Endodermal cell (in vitro differentiated cells): ENCODE data around the gene ATP6V0B. TPM values are rescaled to one million over a fixed set of nuclear protein-coding genes. Genes with fewer than 3 reads are reported as not detected.

Experiments
- DNase-seq: peaks from one replicate; pipeline ENCODE4 v3.0.0-alpha.2; 2017
- H3K27ac ChIP-seq: 2 replicates; pipeline ENCODE4 v1.5.1; 2013; ENCODE audit warnings: mild to moderate bottlenecking, low read depth, low read length, moderate library complexity
- H3K27me3 ChIP-seq: 2 replicates; pipeline ENCODE4 v1.6.1; 2013; ENCODE audit warnings: mild to moderate bottlenecking, low read length, moderate library complexity; ENCODE audit not compliant: insufficient read depth, control insufficient read depth, poor library complexity, severe bottlenecking
- H3K36me3 ChIP-seq: 2 replicates; pipeline ENCODE4 v1.7.0; 2013; ENCODE audit warnings: mild to moderate bottlenecking, low read length, moderate library complexity; ENCODE audit not compliant: control insufficient read depth, insufficient read depth
- H3K4me1 ChIP-seq: one replicate; pipeline ENCODE4 v1.7.0; 2013; ENCODE audit warnings: low read length; ENCODE audit not compliant: control insufficient read depth, insufficient read depth
- H3K4me3 ChIP-seq: 2 replicates; pipeline ENCODE4 v1.5.1; 2013; ENCODE audit warnings: mild to moderate bottlenecking, low read length, moderate library complexity
- H3K9ac ChIP-seq: 2 replicates; pipeline ENCODE4 v1.6.1; 2013; ENCODE audit warnings: mild to moderate bottlenecking, low read length, moderate library complexity; ENCODE audit not compliant: poor library complexity, severe bottlenecking; ENCODE audit errors: extremely low read depth
- H3K9me3 ChIP-seq: 2 replicates; pipeline ENCODE4 v1.6.1; 2013; ENCODE audit warnings: mild to moderate bottlenecking, low read length, moderate library complexity; ENCODE audit not compliant: control insufficient read depth
- H3K27ac Mint-ChIP-seq: 2 replicates; pipeline ENCODE4 v1.8.0; 2020; ENCODE audit warnings: mixed read lengths
- H3K27me3 Mint-ChIP-seq: 2 replicates; pipeline ENCODE4 v1.8.0; 2021; ENCODE audit warnings: mild to moderate bottlenecking, mixed read lengths; ENCODE audit not compliant: insufficient read depth
- H3K36me3 Mint-ChIP-seq: 2 replicates; pipeline ENCODE4 v1.8.0; 2020; ENCODE audit warnings: low read depth, mixed read lengths
- H3K4me1 Mint-ChIP-seq: 2 replicates; pipeline ENCODE4 v1.8.0; 2020; ENCODE audit warnings: mixed read lengths
- H3K4me3 Mint-ChIP-seq: 2 replicates; pipeline ENCODE4 v1.8.0; 2020; ENCODE audit warnings: mild to moderate bottlenecking, moderate library complexity, mixed read lengths
- H3K9me3 Mint-ChIP-seq: 2 replicates; pipeline ENCODE4 v1.8.0; 2020; ENCODE audit warnings: mild to moderate bottlenecking, mixed read lengths
- WGBS, 2 experiments: methylation state at CpG; one replicate each; pipeline versions ENCODE4 v1.1.5 to v1.1.7; 2013; ENCODE audit warnings: missing lambda C conversion rate in 2 of 2, mixed read lengths in 1 of 2; ENCODE audit not compliant: insufficient coverage in 1 of 2, insufficient read length in 1 of 2; 5-methylcytosine and 5-hydroxymethylcytosine counted together
- total RNA-seq, 2 donors: library from RNA; stranded (reverse); fragmentation: NEBNext Ultra II Directional in 1 of 2; extraction: Animal tissue kit (Norgen Biotek cat#: 25700) in 1 of 2; gene quantifications; 2 replicates in 1 of 2; 3 replicates in 1 of 2; pipeline ENCODE4 v1.2.1, GENCODE V29; 2021
- TF ChIP-seq, protein P1 (sequence below): fragments of 200-600 bp; sonication (generic); conservative IDR thresholded peaks from 2 replicates; pipeline ENCODE4 v1.5.0; 2021; ENCODE audit warnings: antibody characterized with exemption, mild to moderate bottlenecking

ATP6V0B gene
- total RNA-seq, 2 donors from 2014 or later = 108 to 116 TPM

DNA sequence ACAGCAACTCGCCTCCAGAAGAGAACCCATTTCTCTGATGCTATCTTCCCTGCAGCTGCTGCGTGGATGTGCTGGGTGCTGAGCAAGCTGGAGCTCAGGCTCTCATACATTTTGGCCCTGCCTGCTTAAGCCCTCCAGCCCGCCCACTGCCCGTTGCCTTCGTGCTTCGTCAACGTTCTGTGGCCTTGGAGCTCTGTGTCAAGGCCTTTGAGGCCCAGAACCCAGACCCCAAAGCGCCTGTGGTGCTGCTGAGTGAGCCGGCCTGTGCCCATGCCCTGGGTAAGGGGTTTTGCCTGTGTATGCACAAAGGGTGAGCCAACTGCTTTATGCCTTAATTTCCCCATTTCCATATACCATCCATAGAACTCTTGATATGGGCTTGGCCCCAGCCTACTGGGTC, 3.8 kb upstream of the ATP6V0B start:
- H3K36me3 Mint-ChIP-seq = peaks cover 17% of the 10 kb centered on the region
- Histone ChIP-seq H3K9ac (no peak overlapping the region), H3K4me3 (peak overlapping the region; percentile 93), H3K4me1 (peaks cover 3% of the 10 kb centered on the region), H3K9me3 (no peaks in the 10 kb centered on the region), H3K27ac (no peak overlapping the region), H3K36me3 (peaks cover 19% of the 10 kb centered on the region), H3K27me3 (no peaks in the 10 kb centered on the region)
- H3K9me3 Mint-ChIP-seq = no peaks in the 10 kb centered on the region
- no peak for DNase-seq
- 90 to 94% methylated on average over 6 to 9 of the region's 9 CpGs for WGBS, 2 experiments
- H3K27ac Mint-ChIP-seq = no peak overlapping the region
- peak overlapping the region; percentile 94 for H3K4me3 Mint-ChIP-seq
- H3K4me1 Mint-ChIP-seq = peaks cover 14% of the 10 kb centered on the region
- TF ChIP-seq, protein P1, sequence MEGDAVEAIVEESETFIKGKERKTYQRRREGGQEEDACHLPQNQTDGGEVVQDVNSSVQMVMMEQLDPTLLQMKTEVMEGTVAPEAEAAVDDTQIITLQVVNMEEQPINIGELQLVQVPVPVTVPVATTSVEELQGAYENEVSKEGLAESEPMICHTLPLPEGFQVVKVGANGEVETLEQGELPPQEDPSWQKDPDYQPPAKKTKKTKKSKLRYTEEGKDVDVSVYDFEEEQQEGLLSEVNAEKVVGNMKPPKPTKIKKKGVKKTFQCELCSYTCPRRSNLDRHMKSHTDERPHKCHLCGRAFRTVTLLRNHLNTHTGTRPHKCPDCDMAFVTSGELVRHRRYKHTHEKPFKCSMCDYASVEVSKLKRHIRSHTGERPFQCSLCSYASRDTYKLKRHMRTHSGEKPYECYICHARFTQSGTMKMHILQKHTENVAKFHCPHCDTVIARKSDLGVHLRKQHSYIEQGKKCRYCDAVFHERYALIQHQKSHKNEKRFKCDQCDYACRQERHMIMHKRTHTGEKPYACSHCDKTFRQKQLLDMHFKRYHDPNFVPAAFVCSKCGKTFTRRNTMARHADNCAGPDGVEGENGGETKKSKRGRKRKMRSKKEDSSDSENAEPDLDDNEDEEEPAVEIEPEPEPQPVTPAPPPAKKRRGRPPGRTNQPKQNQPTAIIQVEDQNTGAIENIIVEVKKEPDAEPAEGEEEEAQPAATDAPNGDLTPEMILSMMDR = no peak
- H3K27me3 Mint-ChIP-seq = no peaks in the 10 kb centered on the region

DNA sequence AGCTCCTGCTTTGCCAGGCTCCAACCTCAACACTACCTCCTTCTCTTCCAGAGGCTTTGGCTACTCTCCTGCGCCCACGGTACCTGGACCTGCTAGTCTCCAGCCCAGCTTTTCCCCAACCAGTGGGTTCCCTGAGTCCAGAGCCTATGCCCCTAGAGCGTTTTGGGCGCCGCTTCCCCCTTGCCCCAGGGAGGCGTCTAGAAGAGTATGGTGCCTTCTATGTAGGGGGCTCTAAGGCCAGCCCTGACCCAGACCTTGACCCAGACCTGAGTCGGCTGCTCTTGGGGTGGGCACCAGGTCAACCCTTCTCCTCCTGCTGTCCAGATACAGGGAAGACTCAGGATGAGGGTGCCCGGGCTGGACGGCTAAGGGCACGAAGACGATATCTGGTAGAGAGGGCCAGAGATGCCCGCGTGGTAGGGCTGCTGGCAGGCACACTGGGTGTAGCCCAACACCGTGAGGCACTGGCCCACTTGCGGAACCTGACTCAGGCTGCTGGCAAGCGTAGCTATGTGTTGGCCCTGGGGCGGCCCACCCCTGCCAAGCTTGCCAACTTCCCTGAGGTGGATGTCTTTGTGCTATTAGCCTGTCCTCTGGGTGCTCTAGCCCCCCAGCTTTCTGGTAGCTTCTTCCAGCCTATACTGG, 3.3 kb upstream of the ATP6V0B start:
- no peaks in the 10 kb centered on the region for H3K9me3 ChIP-seq
- H3K36me3 ChIP-seq = peaks cover 24% of the 10 kb centered on the region
- Mint-ChIP-seq H3K9me3 (no peaks in the 10 kb centered on the region), H3K27ac (no peak overlapping the region), H3K4me3 (peak overlapping the region; percentile 94), H3K36me3 (peaks cover 21% of the 10 kb centered on the region), H3K27me3 (no peaks in the 10 kb centered on the region), H3K4me1 (peaks cover 15% of the 10 kb centered on the region)
- TF ChIP-seq, protein P1 = no peak
- WGBS, 2 experiments = 95 to 98% methylated on average over 12 to 17 of the region's 17 CpGs
- no peak overlapping the region for H3K27ac ChIP-seq
- H3K27me3 ChIP-seq = no peaks in the 10 kb centered on the region
- H3K4me3 ChIP-seq = no peak overlapping the region
- no peak for DNase-seq
- peaks cover 3% of the 10 kb centered on the region for H3K4me1 ChIP-seq
- H3K9ac ChIP-seq = no peak overlapping the region

DNA sequence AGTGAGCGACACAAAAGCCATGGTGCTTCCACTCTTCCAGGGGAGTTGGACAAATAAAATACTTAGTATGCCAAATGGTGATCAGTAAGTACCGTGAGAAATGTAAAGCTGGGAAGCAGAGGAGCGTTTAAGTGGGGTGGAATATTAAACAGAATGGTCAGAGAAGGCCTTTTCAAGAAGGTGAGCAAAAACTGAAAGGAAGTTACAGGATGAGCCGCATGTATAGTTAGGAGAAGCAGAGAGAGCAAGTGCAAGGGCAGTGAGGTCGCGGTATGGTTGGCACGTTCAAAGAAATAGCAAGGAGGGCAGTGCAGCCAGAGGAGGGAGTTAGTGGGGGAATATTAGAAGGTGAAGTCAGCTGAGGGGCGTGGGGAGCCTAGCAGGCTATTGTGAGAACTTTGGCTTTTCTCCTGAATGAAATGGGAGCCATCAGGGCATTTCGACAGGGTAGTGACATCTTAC, 748 bp upstream of the ATP6V0B start:
- Mint-ChIP-seq H3K9me3 (no peaks in the 10 kb centered on the region), H3K27me3 (no peaks in the 10 kb centered on the region), H3K4me1 (peaks cover 22% of the 10 kb centered on the region), H3K36me3 (peaks cover 35% of the 10 kb centered on the region), H3K27ac (peak overlapping the region; percentile 93), H3K4me3 (peak overlapping the region; percentile 72)
- WGBS, 2 experiments = 43 to 47% methylated on average over 9 of the region's 9 CpGs
- TF ChIP-seq, protein P1 = no peak
- no peak for DNase-seq
- H3K9me3 ChIP-seq = no peaks in the 10 kb centered on the region
- no peaks in the 10 kb centered on the region for H3K27me3 ChIP-seq
- peaks cover 39% of the 10 kb centered on the region for H3K36me3 ChIP-seq
- peaks cover 3% of the 10 kb centered on the region for H3K4me1 ChIP-seq
- H3K4me3 ChIP-seq = peak overlapping the region; percentile 90
- no peak overlapping the region for H3K27ac ChIP-seq
- peak overlapping the region; percentile 29 for H3K9ac ChIP-seq
